Suprapubic skin (tissue), 3 donors: ENCODE results near the gene PHETA2.

ENCODE experiments used
- CTCF ChIP-seq, 2 donors: fragments of 200-600 bp in 1 of 2; fragments of 450-650 bp in 1 of 2; sonication (generic) in 1 of 2; IDR thresholded peaks; one replicate each; pipeline ENCODE4 v1.5.1; 2016 to 2019; ENCODE audit warnings: antibody characterized with exemption in 2 of 2, mild to moderate bottlenecking in 1 of 2, moderate library complexity in 1 of 2
- POLR2A ChIP-seq, 2 donors: fragments of 450-650 bp; IDR thresholded peaks; one replicate each; pipeline ENCODE4 v1.6.1; 2017; ENCODE audit warnings: antibody characterized with exemption in 2 of 2, mild to moderate bottlenecking in 2 of 2, moderate library complexity in 2 of 2

GRCh38 chr22:42090596-42091454 is 16.8 kb downstream of the PHETA2 start, which contains the start of gene NDUFA6:
- TF ChIP-seq POLR2A (IDR thresholded peaks at IDR 0.05), result peak; percentile 88 to 92
- TF ChIP-seq CTCF (IDR thresholded peaks at IDR 0.05), result peak; percentile 95 to 96
